Thyroid gland (tissue), 4 donors: ENCODE measurements around the gene TCHHL1.

Source experiments
- POLR2A ChIP-seq, 2 donors: fragments of 450-650 bp; IDR thresholded peaks; one replicate each; pipeline ENCODE4 v1.6.1; 2017; ENCODE audit warnings: antibody characterized with exemption in 2 of 2, mild to moderate bottlenecking in 2 of 2, moderate library complexity in 1 of 2
- TF ChIP-seq, protein P1 (sequence below), 6 experiments: fragments of 200-600 bp in 3 of 6; fragments of 450-650 bp in 3 of 6; sonication (generic) in 3 of 6; IDR thresholded peaks; one replicate each; pipeline ENCODE4 v1.5.1; 2016 to 2019; ENCODE audit warnings: antibody characterized with exemption in 6 of 6, mild to moderate bottlenecking in 2 of 6, inconsistent platforms in 1 of 6, moderate library complexity in 1 of 6

DNA sequence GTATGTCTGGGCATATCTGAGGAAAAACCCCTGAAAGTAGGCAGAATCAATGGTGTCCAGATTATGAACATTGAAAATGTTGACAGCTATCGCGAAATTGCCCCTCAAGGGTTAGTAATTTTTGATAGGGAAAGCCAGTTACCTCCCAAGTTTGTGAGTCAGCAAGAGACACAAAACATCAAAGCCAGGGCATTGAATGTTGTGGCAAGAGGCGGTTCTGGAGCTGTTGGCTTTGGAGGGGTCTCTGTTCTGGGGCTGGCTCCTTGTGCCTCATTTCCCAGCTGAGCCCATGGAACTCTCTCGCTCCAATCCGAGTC is 41.5 kb downstream of the TCHHL1 start:
- TF ChIP-seq, protein P1, sequence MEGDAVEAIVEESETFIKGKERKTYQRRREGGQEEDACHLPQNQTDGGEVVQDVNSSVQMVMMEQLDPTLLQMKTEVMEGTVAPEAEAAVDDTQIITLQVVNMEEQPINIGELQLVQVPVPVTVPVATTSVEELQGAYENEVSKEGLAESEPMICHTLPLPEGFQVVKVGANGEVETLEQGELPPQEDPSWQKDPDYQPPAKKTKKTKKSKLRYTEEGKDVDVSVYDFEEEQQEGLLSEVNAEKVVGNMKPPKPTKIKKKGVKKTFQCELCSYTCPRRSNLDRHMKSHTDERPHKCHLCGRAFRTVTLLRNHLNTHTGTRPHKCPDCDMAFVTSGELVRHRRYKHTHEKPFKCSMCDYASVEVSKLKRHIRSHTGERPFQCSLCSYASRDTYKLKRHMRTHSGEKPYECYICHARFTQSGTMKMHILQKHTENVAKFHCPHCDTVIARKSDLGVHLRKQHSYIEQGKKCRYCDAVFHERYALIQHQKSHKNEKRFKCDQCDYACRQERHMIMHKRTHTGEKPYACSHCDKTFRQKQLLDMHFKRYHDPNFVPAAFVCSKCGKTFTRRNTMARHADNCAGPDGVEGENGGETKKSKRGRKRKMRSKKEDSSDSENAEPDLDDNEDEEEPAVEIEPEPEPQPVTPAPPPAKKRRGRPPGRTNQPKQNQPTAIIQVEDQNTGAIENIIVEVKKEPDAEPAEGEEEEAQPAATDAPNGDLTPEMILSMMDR (IDR thresholded peaks at IDR 0.05): no peak
- TF ChIP-seq POLR2A (IDR thresholded peaks at IDR 0.05): no peak
